CD4-positive, alpha-beta T cell treated with Interleukin-6 for 4 hours (primary cell): ENCODE data around the gene OXSR1.
A peak's percentile ranks its signal among the peaks of the same experiment; 100 is the strongest.
"Not testable (repeated sequence)": the region's sequence is repeated elsewhere in the genome, so short reads cannot be mapped to it uniquely, and the experiment has no call there.

Experiments used
- DNase-seq: peaks from one replicate; pipeline ENCODE4 v3.0.0-alpha.2; 2020; ENCODE audit warnings: mixed read lengths

Gene OXSR1

GRCh38 chr3:38128303-38128655 lies 37.1 kb upstream of the OXSR1 start:
- DNase-seq: no peak

GRCh38 chr3:38129058-38129457 lies 36.3 kb upstream of the OXSR1 start:
- DNase-seq: no peak

GRCh38 chr3:38130631-38131065 lies 34.7 kb upstream of the OXSR1 start:
- no peak for DNase-seq

GRCh38 chr3:38131621-38132369 lies 33.5 kb upstream of the OXSR1 start:
- DNase-seq: peak; percentile 59

GRCh38 chr3:38133209-38133556 lies 32.2 kb upstream of the OXSR1 start:
- DNase-seq: no peak

- DNase-seq: no peak
Measured at GRCh38 chr3:38133557-38134405, 31.6 kb upstream of the OXSR1 start.

- DNase-seq: not testable (repeated sequence)
Measured at GRCh38 chr3:38134517-38135143, 30.7 kb upstream of the OXSR1 start.

- DNase-seq: peak; percentile 45
Measured at GRCh38 chr3:38135621-38136277, 29.6 kb upstream of the OXSR1 start.

- no peak for DNase-seq
Measured at GRCh38 chr3:38136393-38136776, 29.0 kb upstream of the OXSR1 start.

GRCh38 chr3:38136777-38137614 lies 28.3 kb upstream of the OXSR1 start, which contains the start of gene ACAA1:
Gene ACAA1, minus strand, starts transcription at chr3:38137127. Its CDS starts 92 bp downstream, at chr3:38137035.
- DNase-seq: peak; percentile 99

- DNase-seq: peak; percentile 21
Measured at GRCh38 chr3:38137615-38138348, 27.6 kb upstream of the OXSR1 start.

- DNase-seq: peak; percentile 89
Measured at GRCh38 chr3:38138349-38139190, 26.8 kb upstream of the OXSR1 start, which contains the start of gene MYD88. Gene MYD88, plus strand, starts transcription at chr3:38138661. Its CDS starts 40 bp downstream, at chr3:38138701.

- DNase-seq: no peak
Measured at GRCh38 chr3:38139191-38139590, 26.1 kb upstream of the OXSR1 start.

- no peak for DNase-seq
Measured at GRCh38 chr3:38139652-38140051, 25.7 kb upstream of the OXSR1 start.

GRCh38 chr3:38140326-38141172 lies 24.8 kb upstream of the OXSR1 start:
- DNase-seq: no peak

- DNase-seq: no peak
Measured at GRCh38 chr3:38141173-38141951, 24.0 kb upstream of the OXSR1 start.

GRCh38 chr3:38141952-38142273 lies 23.4 kb upstream of the OXSR1 start:
- DNase-seq: no peak

- no peak for DNase-seq
Measured at GRCh38 chr3:38142959-38143358, 22.4 kb upstream of the OXSR1 start.

GRCh38 chr3:38143511-38143910 lies 21.8 kb upstream of the OXSR1 start:
- no peak for DNase-seq
